ENCODE results near the gene NUDT4B.
"Not testable (repeated sequence)": the region's sequence is repeated elsewhere in the genome, so short reads cannot be mapped to it uniquely, and the experiment has no call there.

The NUDT4B gene

DNA sequence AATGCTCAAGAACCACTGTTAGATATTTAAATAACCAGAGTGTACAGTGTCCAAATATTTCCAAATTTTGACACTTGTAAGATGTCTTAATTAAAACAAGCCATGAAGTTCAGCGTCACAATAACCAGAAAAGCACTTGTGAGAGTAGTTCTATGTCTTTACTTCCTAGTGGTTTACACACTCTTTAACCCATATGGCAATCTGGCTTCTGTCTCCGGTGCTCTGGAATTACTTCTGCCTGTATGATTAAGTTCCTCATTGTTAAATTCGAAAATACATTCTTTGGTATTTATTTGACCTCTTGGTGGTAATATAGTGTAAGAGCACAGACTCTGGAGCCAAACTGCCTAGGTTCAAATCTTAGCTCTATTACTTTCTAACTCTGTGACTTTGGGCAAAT, 20.9 kb downstream of the NUDT4B start:
- no CpG with 5 or more reads among the region's 3 CpGs for WGBS (ENCODE audit: insufficient coverage)
- H3K36me3 ChIP-seq (ENCODE audit: control insufficient read depth in 4 of 4, insufficient read depth in 4 of 4, low read length in 3 of 4); H3K27ac ChIP-seq (ENCODE audit: insufficient read depth in 1 of 2, low read depth in 1 of 2, low read length in 2 of 2, poor library complexity in 1 of 2, severe bottlenecking in 2 of 2); H3K4me3 ChIP-seq (ENCODE audit: control insufficient read depth in 1 of 7, extremely low read depth in 1 of 7, insufficient read depth in 4 of 7, low read depth in 2 of 7, low read length in 6 of 7); H3K9me3 ChIP-seq (ENCODE audit: control extremely low read depth in 1 of 5, control insufficient read depth in 4 of 5, insufficient read depth in 2 of 5, low read depth in 1 of 5, low read length in 4 of 5); H3K4me1 ChIP-seq (ENCODE audit: control extremely low read depth in 1 of 4, control insufficient read depth in 4 of 4, insufficient read depth in 4 of 4, low read length in 3 of 4); CTCF ChIA-PET; POLR2A ChIA-PET; DNase-seq; H3K27me3 ChIP-seq (replicated peaks in 2 of 5; ENCODE audit: control insufficient read depth in 4 of 5, insufficient read depth in 5 of 5, low read length in 4 of 5): not testable (repeated sequence)

DNA sequence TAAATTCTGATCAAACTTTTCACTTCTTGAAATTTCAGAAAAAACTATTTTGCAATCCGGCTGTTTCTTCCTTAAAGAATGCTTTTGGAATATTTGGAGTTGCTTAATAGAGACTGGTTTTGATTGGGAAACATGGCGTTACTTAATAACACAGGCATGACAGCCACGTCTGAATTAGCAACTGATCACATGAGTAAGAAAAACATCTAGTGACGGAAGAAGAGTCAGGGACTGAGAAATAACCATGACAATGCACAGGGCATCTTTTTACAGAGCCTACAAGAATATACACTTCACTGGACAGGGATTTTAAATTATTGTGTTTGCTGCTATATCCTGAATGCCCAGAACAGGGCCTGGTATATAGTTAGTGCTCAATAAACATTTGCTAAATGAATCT, 25.1 kb downstream of the NUDT4B start:
- H3K27ac ChIP-seq (ENCODE audit: insufficient read depth in 1 of 2, low read depth in 1 of 2, low read length in 2 of 2, poor library complexity in 1 of 2, severe bottlenecking in 2 of 2); H3K36me3 ChIP-seq (ENCODE audit: control insufficient read depth in 4 of 4, insufficient read depth in 4 of 4, low read length in 3 of 4); CTCF ChIA-PET; H3K27me3 ChIP-seq (replicated peaks in 2 of 5; ENCODE audit: control insufficient read depth in 4 of 5, insufficient read depth in 5 of 5, low read length in 4 of 5); H3K4me1 ChIP-seq (ENCODE audit: control extremely low read depth in 1 of 4, control insufficient read depth in 4 of 4, insufficient read depth in 4 of 4, low read length in 3 of 4); H3K4me3 ChIP-seq (ENCODE audit: control insufficient read depth in 1 of 7, extremely low read depth in 1 of 7, insufficient read depth in 4 of 7, low read depth in 2 of 7, low read length in 6 of 7); DNase-seq; POLR2A ChIA-PET; H3K9me3 ChIP-seq (ENCODE audit: control extremely low read depth in 1 of 5, control insufficient read depth in 4 of 5, insufficient read depth in 2 of 5, low read depth in 1 of 5, low read length in 4 of 5): not testable (repeated sequence)
- WGBS (ENCODE audit: insufficient coverage), result no CpG with 5 or more reads among the region's 4 CpGs

DNA sequence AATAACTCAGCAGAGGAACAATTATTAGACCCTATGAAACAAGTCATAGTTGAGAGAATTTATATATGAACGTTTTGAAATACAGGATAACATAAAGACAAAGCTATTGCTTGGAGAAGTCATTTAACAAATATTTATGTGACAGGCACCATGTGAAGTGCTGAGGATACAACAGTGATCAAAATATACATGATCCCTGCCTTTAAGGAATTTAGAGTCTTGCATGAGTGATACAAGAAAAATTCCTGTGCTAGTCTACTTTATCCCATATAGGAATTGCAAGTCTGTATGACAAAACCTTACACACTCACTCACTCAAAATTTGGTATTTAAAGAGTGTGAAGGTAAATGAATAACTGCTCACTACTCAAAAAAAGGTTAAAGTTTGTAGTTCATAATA, 25.5 kb downstream of the NUDT4B start:
- H3K27me3 ChIP-seq (replicated peaks in 2 of 5; ENCODE audit: control insufficient read depth in 4 of 5, insufficient read depth in 5 of 5, low read length in 4 of 5); H3K4me1 ChIP-seq (ENCODE audit: control extremely low read depth in 1 of 4, control insufficient read depth in 4 of 4, insufficient read depth in 4 of 4, low read length in 3 of 4); H3K36me3 ChIP-seq (ENCODE audit: control insufficient read depth in 4 of 4, insufficient read depth in 4 of 4, low read length in 3 of 4); H3K27ac ChIP-seq (ENCODE audit: insufficient read depth in 1 of 2, low read depth in 1 of 2, low read length in 2 of 2, poor library complexity in 1 of 2, severe bottlenecking in 2 of 2); H3K4me3 ChIP-seq (ENCODE audit: control insufficient read depth in 1 of 7, extremely low read depth in 1 of 7, insufficient read depth in 4 of 7, low read depth in 2 of 7, low read length in 6 of 7); H3K9me3 ChIP-seq (ENCODE audit: control extremely low read depth in 1 of 5, control insufficient read depth in 4 of 5, insufficient read depth in 2 of 5, low read depth in 1 of 5, low read length in 4 of 5); POLR2A ChIA-PET; CTCF ChIA-PET; DNase-seq: not testable (repeated sequence)
- WGBS (ENCODE audit: insufficient coverage), result no CpG with 5 or more reads among the region's 1 CpG

DNA sequence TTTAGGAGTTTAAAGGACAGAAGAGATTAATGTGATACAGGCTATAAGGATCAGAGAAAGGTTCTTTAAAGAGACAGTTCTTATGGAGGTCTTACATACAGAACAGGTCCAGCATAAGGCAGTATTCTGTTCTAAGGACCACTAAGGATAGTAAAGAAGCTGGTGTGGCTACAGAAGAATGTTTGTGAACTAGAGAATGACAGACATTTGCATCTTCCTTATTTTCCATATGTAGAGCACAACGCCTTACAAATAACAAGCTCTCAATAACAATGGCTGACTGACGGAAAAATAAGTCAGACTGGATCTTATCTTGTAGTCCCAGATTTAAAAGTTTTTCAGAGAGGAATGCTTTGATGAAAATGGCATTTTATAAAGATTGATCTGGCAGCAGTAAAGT, 26.7 kb downstream of the NUDT4B start:
- CTCF ChIA-PET, POLR2A ChIA-PET: not testable (repeated sequence)
- WGBS (ENCODE audit: insufficient coverage), result no CpG with 5 or more reads among the region's 2 CpGs

DNA sequence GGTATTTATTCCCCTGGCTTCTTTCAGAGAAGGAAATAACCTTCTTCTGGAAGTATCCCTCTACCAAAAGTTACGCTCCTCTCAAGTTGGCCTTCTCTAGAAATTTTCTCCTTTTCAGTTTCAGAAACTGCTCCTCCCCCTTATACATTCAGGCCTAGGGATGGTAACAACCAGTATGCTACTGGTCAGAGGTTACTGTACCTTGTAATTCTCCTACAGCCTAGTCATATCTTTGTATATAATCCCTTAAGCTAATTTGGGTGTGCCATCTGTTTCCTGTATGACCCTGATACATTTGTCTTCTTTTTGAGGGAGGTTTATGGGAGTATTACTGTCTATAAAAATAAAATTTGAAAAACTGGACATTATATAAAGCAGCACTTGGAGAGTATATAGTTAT, 29.1 kb downstream of the NUDT4B start:
- H3K9me3 ChIP-seq (ENCODE audit: control extremely low read depth in 1 of 5, control insufficient read depth in 4 of 5, insufficient read depth in 2 of 5, low read depth in 1 of 5, low read length in 4 of 5); H3K27me3 ChIP-seq (replicated peaks in 2 of 5; ENCODE audit: control insufficient read depth in 4 of 5, insufficient read depth in 5 of 5, low read length in 4 of 5); H3K4me1 ChIP-seq (ENCODE audit: control extremely low read depth in 1 of 4, control insufficient read depth in 4 of 4, insufficient read depth in 4 of 4, low read length in 3 of 4); H3K27ac ChIP-seq (ENCODE audit: insufficient read depth in 1 of 2, low read depth in 1 of 2, low read length in 2 of 2, poor library complexity in 1 of 2, severe bottlenecking in 2 of 2); DNase-seq; H3K4me3 ChIP-seq (ENCODE audit: control insufficient read depth in 1 of 7, extremely low read depth in 1 of 7, insufficient read depth in 4 of 7, low read depth in 2 of 7, low read length in 6 of 7); POLR2A ChIA-PET; H3K36me3 ChIP-seq (ENCODE audit: control insufficient read depth in 4 of 4, insufficient read depth in 4 of 4, low read length in 3 of 4); CTCF ChIA-PET: not testable (repeated sequence)
- no CpG with 5 or more reads among the region's 1 CpG for WGBS (ENCODE audit: insufficient coverage)

More for the DNA sequence above, 26.7 kb downstream of the NUDT4B start:
- DNase-seq; H3K4me3 ChIP-seq (ENCODE audit: control insufficient read depth in 1 of 7, extremely low read depth in 1 of 7, insufficient read depth in 4 of 7, low read depth in 2 of 7, low read length in 6 of 7); H3K9me3 ChIP-seq (ENCODE audit: control extremely low read depth in 1 of 5, control insufficient read depth in 4 of 5, insufficient read depth in 2 of 5, low read depth in 1 of 5, low read length in 4 of 5); H3K27ac ChIP-seq (ENCODE audit: insufficient read depth in 1 of 2, low read depth in 1 of 2, low read length in 2 of 2, poor library complexity in 1 of 2, severe bottlenecking in 2 of 2); H3K4me1 ChIP-seq (ENCODE audit: control extremely low read depth in 1 of 4, control insufficient read depth in 4 of 4, insufficient read depth in 4 of 4, low read length in 3 of 4); H3K36me3 ChIP-seq (ENCODE audit: control insufficient read depth in 4 of 4, insufficient read depth in 4 of 4, low read length in 3 of 4); H3K27me3 ChIP-seq (replicated peaks in 2 of 5; ENCODE audit: control insufficient read depth in 4 of 5, insufficient read depth in 5 of 5, low read length in 4 of 5): not testable (repeated sequence)

DNA sequence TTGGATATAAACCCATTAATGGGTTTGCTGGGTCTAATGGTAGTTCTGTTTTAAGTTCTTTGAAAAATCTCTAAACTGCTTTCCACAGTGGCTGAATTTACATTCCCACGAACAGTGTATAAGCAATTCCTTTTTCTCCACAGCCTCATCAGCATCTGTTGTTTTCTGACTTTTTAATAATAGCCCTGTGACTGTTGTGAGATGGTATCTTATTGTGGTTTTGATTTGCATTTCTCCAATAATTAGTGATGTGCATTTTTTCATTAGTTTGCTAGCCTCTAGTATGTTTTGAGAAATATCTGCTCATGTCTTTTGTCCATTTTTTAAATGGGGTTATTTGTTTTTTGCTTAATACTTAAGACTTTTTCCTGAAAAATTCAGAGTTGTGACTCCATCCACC, 31.8 kb downstream of the NUDT4B start:
- POLR2A ChIA-PET; H3K4me1 ChIP-seq (ENCODE audit: control extremely low read depth in 1 of 4, control insufficient read depth in 4 of 4, insufficient read depth in 4 of 4, low read length in 3 of 4); H3K4me3 ChIP-seq (ENCODE audit: control insufficient read depth in 1 of 7, extremely low read depth in 1 of 7, insufficient read depth in 4 of 7, low read depth in 2 of 7, low read length in 6 of 7); DNase-seq; H3K36me3 ChIP-seq (ENCODE audit: control insufficient read depth in 4 of 4, insufficient read depth in 4 of 4, low read length in 3 of 4); H3K27ac ChIP-seq (ENCODE audit: insufficient read depth in 1 of 2, low read depth in 1 of 2, low read length in 2 of 2, poor library complexity in 1 of 2, severe bottlenecking in 2 of 2); CTCF ChIA-PET; H3K9me3 ChIP-seq (ENCODE audit: control extremely low read depth in 1 of 5, control insufficient read depth in 4 of 5, insufficient read depth in 2 of 5, low read depth in 1 of 5, low read length in 4 of 5); H3K27me3 ChIP-seq (replicated peaks in 2 of 5; ENCODE audit: control insufficient read depth in 4 of 5, insufficient read depth in 5 of 5, low read length in 4 of 5): not testable (repeated sequence)
- WGBS (ENCODE audit: insufficient coverage), result no CpG with 5 or more reads among the region's 1 CpG

DNA sequence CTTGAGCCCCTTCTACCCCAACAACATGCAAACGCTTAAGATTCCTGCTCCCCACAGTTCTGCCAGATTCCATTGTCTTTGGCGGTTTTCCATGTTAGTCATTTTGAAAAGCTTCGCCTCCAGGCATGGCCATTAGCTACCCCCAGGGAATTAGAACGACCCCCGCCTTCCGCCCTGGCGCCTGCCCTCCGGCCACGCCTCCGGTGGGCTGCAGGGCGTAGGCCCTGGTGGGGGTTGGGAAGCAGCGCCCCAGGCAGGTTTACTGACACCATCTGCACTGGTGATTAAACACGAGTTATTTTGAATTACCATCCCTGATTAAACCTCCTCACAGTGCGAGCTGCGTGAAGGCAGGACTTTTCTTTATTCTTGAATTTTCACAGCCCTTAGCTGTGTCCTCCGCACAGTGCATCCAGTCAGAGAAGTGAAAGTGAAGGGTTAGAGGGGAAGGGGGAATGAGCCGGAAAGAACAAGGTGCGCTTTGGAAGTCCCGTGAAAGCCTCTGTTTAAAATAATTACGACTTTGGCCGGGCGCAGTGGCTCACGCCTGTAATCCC, 43.0 kb downstream of the NUDT4B start:
- H3K27ac ChIP-seq (ENCODE audit: insufficient read depth in 1 of 2, low read depth in 1 of 2, low read length in 2 of 2, poor library complexity in 1 of 2, severe bottlenecking in 2 of 2); CTCF ChIA-PET; POLR2A ChIA-PET; H3K4me3 ChIP-seq (ENCODE audit: control insufficient read depth in 1 of 7, extremely low read depth in 1 of 7, insufficient read depth in 4 of 7, low read depth in 2 of 7, low read length in 6 of 7); H3K4me1 ChIP-seq (ENCODE audit: control extremely low read depth in 1 of 4, control insufficient read depth in 4 of 4, insufficient read depth in 4 of 4, low read length in 3 of 4); H3K27me3 ChIP-seq (replicated peaks in 2 of 5; ENCODE audit: control insufficient read depth in 4 of 5, insufficient read depth in 5 of 5, low read length in 4 of 5); H3K36me3 ChIP-seq (ENCODE audit: control insufficient read depth in 4 of 4, insufficient read depth in 4 of 4, low read length in 3 of 4); DNase-seq; H3K9me3 ChIP-seq (ENCODE audit: control extremely low read depth in 1 of 5, control insufficient read depth in 4 of 5, insufficient read depth in 2 of 5, low read depth in 1 of 5, low read length in 4 of 5): not testable (repeated sequence)
- no CpG with 5 or more reads among the region's 23 CpGs for WGBS (ENCODE audit: insufficient coverage)
